Measurements from ENCODE around the gene VEGFC. TPM values are rescaled to one million over a fixed set of nuclear protein-coding genes. Genes with fewer than 3 reads are reported as not detected.

The VEGFC gene
- total RNA-seq, 1 experiment from 2014 or later, result 15.7 TPM

DNA sequence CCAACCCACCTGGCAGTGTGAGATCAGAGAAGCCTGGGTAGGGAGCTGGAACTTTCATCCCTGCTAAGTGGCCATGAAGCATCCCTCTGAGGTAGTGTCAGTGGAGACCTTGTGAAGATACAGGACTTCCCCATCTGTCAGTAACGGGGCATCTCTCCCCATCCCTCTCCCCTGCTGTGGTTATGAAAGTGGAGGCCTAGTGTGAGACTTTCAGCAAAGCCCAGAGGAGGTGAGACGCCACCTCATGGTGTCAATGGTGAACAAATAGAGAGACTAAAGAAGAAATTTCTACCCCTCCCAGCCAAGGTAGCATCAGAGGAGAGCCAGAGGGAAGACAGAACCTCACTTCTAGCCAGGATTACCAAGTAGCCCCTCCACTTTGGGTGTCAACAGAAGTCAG, 150.2 kb downstream of the VEGFC start:
- ChIA-PET POLR2A (no interaction called here), CTCF (no interaction called here)
- in situ Hi-C loops (cut with HindIII; ENCODE audit: low pct_unique_long_range_greater_than_20kb, low sequenced_read_pairs), result no loop called here
- intact Hi-C loops (cut with micrococcal nuclease; ENCODE audit: unreplicated experiment), result no loop called here
- Histone ChIP-seq H3K9me3 (ENCODE audit: control insufficient read depth, insufficient read depth, low read depth, low read length) (no peaks in the 10 kb centered on the region), H3K27ac (ENCODE audit: low read length) (no peak overlapping the region), H3K27me3 (ENCODE audit: control insufficient read depth, insufficient read depth, low read length) (no peaks in the 10 kb centered on the region), H3K36me3 (ENCODE audit: control insufficient read depth, insufficient read depth, low read length) (no peaks in the 10 kb centered on the region), H3K4me1 (ENCODE audit: control insufficient read depth, insufficient read depth, low read length) (no peaks in the 10 kb centered on the region), H3K4me3 (ENCODE audit: low read depth in 2 of 2, low read length in 2 of 2) (no peak overlapping the region)
- no peak for DNase-seq (ENCODE audit: low read depth, low spot score)
- no peak for TF ChIP-seq TCF7L2 (IDR thresholded peaks at IDR 0.05; ENCODE audit: low read depth, low read length)
- TF ChIP-seq, protein P1, sequence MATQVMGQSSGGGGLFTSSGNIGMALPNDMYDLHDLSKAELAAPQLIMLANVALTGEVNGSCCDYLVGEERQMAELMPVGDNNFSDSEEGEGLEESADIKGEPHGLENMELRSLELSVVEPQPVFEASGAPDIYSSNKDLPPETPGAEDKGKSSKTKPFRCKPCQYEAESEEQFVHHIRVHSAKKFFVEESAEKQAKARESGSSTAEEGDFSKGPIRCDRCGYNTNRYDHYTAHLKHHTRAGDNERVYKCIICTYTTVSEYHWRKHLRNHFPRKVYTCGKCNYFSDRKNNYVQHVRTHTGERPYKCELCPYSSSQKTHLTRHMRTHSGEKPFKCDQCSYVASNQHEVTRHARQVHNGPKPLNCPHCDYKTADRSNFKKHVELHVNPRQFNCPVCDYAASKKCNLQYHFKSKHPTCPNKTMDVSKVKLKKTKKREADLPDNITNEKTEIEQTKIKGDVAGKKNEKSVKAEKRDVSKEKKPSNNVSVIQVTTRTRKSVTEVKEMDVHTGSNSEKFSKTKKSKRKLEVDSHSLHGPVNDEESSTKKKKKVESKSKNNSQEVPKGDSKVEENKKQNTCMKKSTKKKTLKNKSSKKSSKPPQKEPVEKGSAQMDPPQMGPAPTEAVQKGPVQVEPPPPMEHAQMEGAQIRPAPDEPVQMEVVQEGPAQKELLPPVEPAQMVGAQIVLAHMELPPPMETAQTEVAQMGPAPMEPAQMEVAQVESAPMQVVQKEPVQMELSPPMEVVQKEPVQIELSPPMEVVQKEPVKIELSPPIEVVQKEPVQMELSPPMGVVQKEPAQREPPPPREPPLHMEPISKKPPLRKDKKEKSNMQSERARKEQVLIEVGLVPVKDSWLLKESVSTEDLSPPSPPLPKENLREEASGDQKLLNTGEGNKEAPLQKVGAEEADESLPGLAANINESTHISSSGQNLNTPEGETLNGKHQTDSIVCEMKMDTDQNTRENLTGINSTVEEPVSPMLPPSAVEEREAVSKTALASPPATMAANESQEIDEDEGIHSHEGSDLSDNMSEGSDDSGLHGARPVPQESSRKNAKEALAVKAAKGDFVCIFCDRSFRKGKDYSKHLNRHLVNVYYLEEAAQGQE (IDR thresholded peaks at IDR 0.05; ENCODE audit: insufficient read depth in 1 of 2, low read depth in 2 of 2, low read length in 1 of 2), result no peak
- no TSS peak for BruUV-seq (replicated peaks)
- no peak for ATAC-seq

- in situ Hi-C loops (cut with HindIII; ENCODE audit: low pct_unique_long_range_greater_than_20kb, low sequenced_read_pairs), result no loop called here
- BruUV-seq (replicated peaks), result no TSS peak
- H3K27ac ChIP-seq (ENCODE audit: low read length), result no peak overlapping the region
Measured at GRCh38 chr4:176641237-176641636, 151.5 kb downstream of the VEGFC start.

More at GRCh38 chr4:176641237-176641636, 151.5 kb downstream of the VEGFC start:
- Histone ChIP-seq H3K27me3 (ENCODE audit: control insufficient read depth, insufficient read depth, low read length) (no peaks in the 10 kb centered on the region), H3K36me3 (ENCODE audit: control insufficient read depth, insufficient read depth, low read length) (no peaks in the 10 kb centered on the region), H3K4me1 (ENCODE audit: control insufficient read depth, insufficient read depth, low read length) (no peaks in the 10 kb centered on the region), H3K9me3 (ENCODE audit: control insufficient read depth, insufficient read depth, low read depth, low read length) (no peaks in the 10 kb centered on the region), H3K4me3 (ENCODE audit: low read depth in 2 of 2, low read length in 2 of 2) (no peak overlapping the region)
- TF ChIP-seq TCF7L2 (IDR thresholded peaks at IDR 0.05; ENCODE audit: low read depth, low read length) (no peak), SIN3A (IDR thresholded peaks at IDR 0.05; ENCODE audit: borderline replicate concordance, insufficient read depth, low read depth, low read length) (no peak), CTCF (IDR thresholded peaks at IDR 0.05) (no peak), POLR2AphosphoS5 (IDR thresholded peaks at IDR 0.05; ENCODE audit: low read depth, low read length) (no peak)
- TF ChIP-seq, protein P1 (IDR thresholded peaks at IDR 0.05; ENCODE audit: insufficient read depth in 1 of 2, low read depth in 2 of 2, low read length in 1 of 2), result no peak
- ChIA-PET POLR2A (no interaction called here), CTCF (no interaction called here)
- DNase-seq (ENCODE audit: low read depth, low spot score), result no peak
- intact Hi-C loops (cut with micrococcal nuclease; ENCODE audit: unreplicated experiment), result no loop called here
- no peak for ATAC-seq
